HEK293 (cell line): ENCODE results near the gene METRNL.

Experiments
- KLF10 ChIP-seq: fragments of 450-650 bp; IDR thresholded peaks from 2 replicates; pipeline ENCODE4 v1.5.1; 2018; ENCODE audit warnings: missing biosample characterization, mild to moderate bottlenecking, missing genetic modification characterization
- PRDM2 ChIP-seq: fragments of 450-650 bp; formaldehyde crosslinking; IDR thresholded peaks from 2 replicates; pipeline ENCODE4 v1.5.1; 2016; ENCODE audit warnings: missing biosample characterization, missing genetic modification characterization, borderline replicate concordance
- TCF7L2 ChIP-seq: IDR thresholded peaks from 2 replicates; pipeline ENCODE4 v1.6.1; 2011; ENCODE audit warnings: low read depth, mild to moderate bottlenecking, inconsistent platforms, low read length, moderate library complexity, borderline replicate concordance
- ZFP3 ChIP-seq: fragments of 450-650 bp; formaldehyde crosslinking; IDR thresholded peaks from 2 replicates; pipeline ENCODE4 v1.5.1; 2016; ENCODE audit warnings: low read depth, missing biosample characterization, missing genetic modification characterization
- ZNF121 ChIP-seq: fragments of 450-650 bp; formaldehyde crosslinking; IDR thresholded peaks from 2 replicates; pipeline ENCODE4 v1.5.1; 2016; ENCODE audit warnings: missing biosample characterization, missing genetic modification characterization
- ZNF133 ChIP-seq: fragments of 450-650 bp; formaldehyde crosslinking; IDR thresholded peaks from 2 replicates; pipeline ENCODE4 v1.5.1; 2016; ENCODE audit warnings: missing biosample characterization, missing genetic modification characterization
- ZNF174 ChIP-seq: fragments of 450-650 bp; formaldehyde crosslinking; IDR thresholded peaks from 2 replicates; pipeline ENCODE4 v1.5.0; 2017; ENCODE audit warnings: missing biosample characterization, mild to moderate bottlenecking, missing genetic modification characterization
- ZNF214 ChIP-seq: fragments of 450-650 bp; formaldehyde crosslinking; IDR thresholded peaks from 2 replicates; pipeline ENCODE4 v1.5.1; 2017; ENCODE audit warnings: missing biosample characterization, mild to moderate bottlenecking, missing genetic modification characterization, borderline replicate concordance
- ZNF366 ChIP-seq: fragments of 450-650 bp; formaldehyde crosslinking; conservative IDR thresholded peaks from 2 replicates; pipeline ENCODE4 v1.5.1; 2016; ENCODE audit warnings: missing biosample characterization, missing genetic modification characterization
- ZNF561 ChIP-seq: fragments of 450-650 bp; IDR thresholded peaks from 2 replicates; pipeline ENCODE4 v1.5.1; 2018; ENCODE audit warnings: missing biosample characterization, missing genetic modification characterization, borderline replicate concordance
- TF ChIP-seq, protein P1 (sequence below): fragments of 450-650 bp; formaldehyde crosslinking; IDR thresholded peaks from 2 replicates; pipeline ENCODE4 v1.5.1; 2016; ENCODE audit warnings: missing biosample characterization, missing genetic modification characterization

DNA sequence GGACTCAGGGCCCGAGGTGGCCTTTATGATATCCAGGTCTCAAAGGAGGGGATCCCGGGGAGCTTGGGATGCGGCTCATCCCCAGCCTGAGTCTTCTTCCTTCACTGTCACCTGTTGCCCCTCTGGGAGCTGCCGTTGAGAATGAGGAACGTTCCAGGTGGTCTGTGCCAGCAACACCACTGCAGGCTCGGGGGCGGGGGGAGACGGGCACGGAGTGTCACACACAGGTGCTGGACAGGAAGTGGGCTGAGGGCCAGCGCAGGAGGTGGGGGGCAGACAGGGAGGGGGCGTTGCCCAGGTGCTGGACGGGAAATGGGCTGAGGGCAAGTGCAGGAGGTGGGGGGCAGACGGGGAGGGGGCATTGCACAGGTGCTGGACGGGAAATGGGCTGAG lies 28.2 kb downstream of the METRNL start:
- no peak for TF ChIP-seq TCF7L2
- no peak for TF ChIP-seq ZNF366 (tag by site-specific recombination)
- TF ChIP-seq, protein P1, sequence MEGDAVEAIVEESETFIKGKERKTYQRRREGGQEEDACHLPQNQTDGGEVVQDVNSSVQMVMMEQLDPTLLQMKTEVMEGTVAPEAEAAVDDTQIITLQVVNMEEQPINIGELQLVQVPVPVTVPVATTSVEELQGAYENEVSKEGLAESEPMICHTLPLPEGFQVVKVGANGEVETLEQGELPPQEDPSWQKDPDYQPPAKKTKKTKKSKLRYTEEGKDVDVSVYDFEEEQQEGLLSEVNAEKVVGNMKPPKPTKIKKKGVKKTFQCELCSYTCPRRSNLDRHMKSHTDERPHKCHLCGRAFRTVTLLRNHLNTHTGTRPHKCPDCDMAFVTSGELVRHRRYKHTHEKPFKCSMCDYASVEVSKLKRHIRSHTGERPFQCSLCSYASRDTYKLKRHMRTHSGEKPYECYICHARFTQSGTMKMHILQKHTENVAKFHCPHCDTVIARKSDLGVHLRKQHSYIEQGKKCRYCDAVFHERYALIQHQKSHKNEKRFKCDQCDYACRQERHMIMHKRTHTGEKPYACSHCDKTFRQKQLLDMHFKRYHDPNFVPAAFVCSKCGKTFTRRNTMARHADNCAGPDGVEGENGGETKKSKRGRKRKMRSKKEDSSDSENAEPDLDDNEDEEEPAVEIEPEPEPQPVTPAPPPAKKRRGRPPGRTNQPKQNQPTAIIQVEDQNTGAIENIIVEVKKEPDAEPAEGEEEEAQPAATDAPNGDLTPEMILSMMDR (tag by site-specific recombination): no peak
- no peak for TF ChIP-seq ZNF561 (tag by site-specific recombination)
- TF ChIP-seq PRDM2 (tag by site-specific recombination): no peak
- no peak for TF ChIP-seq ZFP3 (tag by site-specific recombination)
- no peak for TF ChIP-seq KLF10
- TF ChIP-seq ZNF214 (tag by site-specific recombination): no peak
- no peak for TF ChIP-seq ZNF174 (tag by site-specific recombination)
- TF ChIP-seq ZNF133 (tag by site-specific recombination): no peak
- TF ChIP-seq ZNF121 (tag by site-specific recombination): no peak
